ENCODE data around the gene PRR20B. TPM values are rescaled to one million over a fixed set of nuclear protein-coding genes. Genes with fewer than 3 reads are reported as not detected.
"Not testable (repeated sequence)": the region's sequence is repeated elsewhere in the genome, so short reads cannot be mapped to it uniquely, and the experiment has no call there.

PRR20B gene
- polyA plus RNA-seq (2011; rRNA removed) (not detected in 2 replicates), polyA minus RNA-seq (2011; rRNA and poly(A)+ RNA removed) (not detected in 2 replicates)

DNA sequence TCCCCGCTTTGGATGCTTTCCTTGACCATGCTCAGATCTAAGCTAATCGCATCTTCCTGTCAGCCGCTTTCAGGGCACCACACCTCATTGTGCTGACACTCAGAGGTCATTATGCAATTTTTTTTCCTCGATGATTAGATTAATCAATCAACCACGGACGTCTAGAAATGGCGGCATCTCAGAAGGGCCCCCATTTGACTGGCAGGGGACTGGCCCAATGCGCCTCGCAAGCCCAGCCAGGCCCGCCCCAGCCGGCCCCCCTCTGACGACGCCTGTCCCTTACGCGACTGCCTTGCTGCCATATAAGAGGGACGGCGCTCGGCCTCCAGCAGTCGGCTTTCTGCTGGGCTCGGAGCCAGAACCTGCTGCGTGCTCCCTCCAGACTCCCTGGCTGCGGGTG is at the start of gene PRR20B:
PRR20B (plus strand) TSS at position 301 of the 400 bp plus-strand sequence. CDS start 387 bp downstream, outside the sequence.
- H3K27me3 ChIP-seq (ENCODE audit: control insufficient read depth, insufficient read depth, low read length); H3K27ac ChIP-seq (ENCODE audit: low read depth, low read length); H3K9me3 ChIP-seq (ENCODE audit: control insufficient read depth, insufficient read depth, low read length); POLR2A ChIA-PET; DNase-seq (ENCODE audit: low read depth, low spot score); H3K4me3 ChIP-seq (ENCODE audit: low read depth, low read length); CTCF ChIA-PET: not testable (repeated sequence)

DNA sequence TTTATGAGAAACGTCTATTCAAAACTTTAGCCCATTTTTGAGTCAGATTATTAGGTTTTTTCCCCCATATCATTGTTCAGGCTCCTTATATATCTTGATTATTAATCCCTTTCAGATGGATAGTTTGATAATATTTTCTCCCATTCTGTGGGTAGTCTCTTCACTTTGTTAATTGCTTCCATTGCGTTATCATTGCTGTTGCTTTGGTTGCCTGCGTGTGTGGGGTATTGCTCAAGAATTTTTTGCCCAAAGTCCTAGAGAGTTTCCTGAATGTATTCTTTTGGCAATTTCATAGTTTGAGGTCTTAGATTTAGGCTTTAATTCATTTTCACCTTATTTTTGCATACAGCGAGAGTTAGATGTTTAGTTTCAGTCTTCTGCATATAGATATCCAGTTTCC is 32.3 kb upstream of the PRR20B start:
- H3K27me3 ChIP-seq (ENCODE audit: control insufficient read depth, insufficient read depth, low read length): no peaks in the 10 kb centered on the region
- TF ChIP-seq, protein P1, sequence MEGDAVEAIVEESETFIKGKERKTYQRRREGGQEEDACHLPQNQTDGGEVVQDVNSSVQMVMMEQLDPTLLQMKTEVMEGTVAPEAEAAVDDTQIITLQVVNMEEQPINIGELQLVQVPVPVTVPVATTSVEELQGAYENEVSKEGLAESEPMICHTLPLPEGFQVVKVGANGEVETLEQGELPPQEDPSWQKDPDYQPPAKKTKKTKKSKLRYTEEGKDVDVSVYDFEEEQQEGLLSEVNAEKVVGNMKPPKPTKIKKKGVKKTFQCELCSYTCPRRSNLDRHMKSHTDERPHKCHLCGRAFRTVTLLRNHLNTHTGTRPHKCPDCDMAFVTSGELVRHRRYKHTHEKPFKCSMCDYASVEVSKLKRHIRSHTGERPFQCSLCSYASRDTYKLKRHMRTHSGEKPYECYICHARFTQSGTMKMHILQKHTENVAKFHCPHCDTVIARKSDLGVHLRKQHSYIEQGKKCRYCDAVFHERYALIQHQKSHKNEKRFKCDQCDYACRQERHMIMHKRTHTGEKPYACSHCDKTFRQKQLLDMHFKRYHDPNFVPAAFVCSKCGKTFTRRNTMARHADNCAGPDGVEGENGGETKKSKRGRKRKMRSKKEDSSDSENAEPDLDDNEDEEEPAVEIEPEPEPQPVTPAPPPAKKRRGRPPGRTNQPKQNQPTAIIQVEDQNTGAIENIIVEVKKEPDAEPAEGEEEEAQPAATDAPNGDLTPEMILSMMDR (IDR thresholded peaks at IDR 0.05; ENCODE audit: low read depth, low read length): no peak
- no peak for DNase-seq (ENCODE audit: low read depth, low spot score)
- CTCF ChIA-PET: no interaction called here
- no peak overlapping the region for H3K27ac ChIP-seq (ENCODE audit: low read depth, low read length)
- POLR2A ChIA-PET: no interaction called here
- H3K4me3 ChIP-seq (ENCODE audit: low read depth, low read length): no peak overlapping the region
- H3K9me3 ChIP-seq (ENCODE audit: control insufficient read depth, insufficient read depth, low read length): peaks cover 17% of the 10 kb centered on the region

DNA sequence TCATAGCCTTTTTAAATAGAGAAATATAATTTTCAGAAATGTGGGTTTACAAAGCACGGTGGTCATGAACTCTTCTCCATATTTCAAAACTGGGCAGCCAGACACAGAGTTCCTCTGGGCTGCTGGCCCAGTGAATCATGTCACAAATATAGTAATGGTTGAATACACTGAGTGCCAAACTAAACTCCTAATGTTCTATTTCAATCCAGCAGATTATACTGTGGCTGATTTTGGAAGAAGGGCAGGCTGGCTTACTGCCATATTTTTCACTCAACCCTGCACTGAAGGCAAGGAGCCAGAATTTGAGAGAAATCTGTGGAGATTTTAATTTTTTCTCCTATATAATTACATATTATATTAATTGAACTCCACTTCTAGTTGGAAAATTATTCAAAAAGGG is 23.6 kb upstream of the PRR20B start:
- Histone ChIP-seq H3K27me3 (ENCODE audit: control insufficient read depth, insufficient read depth, low read length) (no peaks in the 10 kb centered on the region), H3K27ac (ENCODE audit: low read depth, low read length) (no peak overlapping the region), H3K4me3 (ENCODE audit: low read depth, low read length) (no peak overlapping the region), H3K9me3 (ENCODE audit: control insufficient read depth, insufficient read depth, low read length) (peaks cover 12% of the 10 kb centered on the region; the same call in 1 of the 2 replicates)
- TF ChIP-seq, protein P1 (IDR thresholded peaks at IDR 0.05; ENCODE audit: low read depth, low read length): no peak
- DNase-seq (ENCODE audit: low read depth, low spot score): no peak
- CTCF ChIA-PET: no interaction called here
- POLR2A ChIA-PET: no interaction called here

DNA sequence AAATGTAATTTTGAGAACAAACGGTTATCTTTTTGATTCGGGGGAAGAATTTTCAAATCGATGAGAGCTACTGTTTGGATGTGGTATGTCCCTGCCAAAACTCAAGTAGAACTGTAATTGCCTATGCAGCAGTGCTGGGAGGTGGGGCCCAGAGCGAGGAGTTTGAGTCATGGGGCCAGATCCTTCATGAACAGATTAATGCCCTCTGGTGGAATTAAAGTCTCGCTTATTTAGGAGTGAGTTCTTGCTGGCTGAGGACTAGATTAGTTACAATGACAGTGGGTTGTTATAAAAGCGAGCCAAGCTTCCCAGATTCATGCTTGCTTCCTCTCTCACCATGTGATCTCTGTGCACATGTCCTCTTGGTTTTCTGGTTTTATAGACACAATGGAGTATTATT is 18.4 kb upstream of the PRR20B start:
- POLR2A ChIA-PET: no interaction called here
- H3K27ac ChIP-seq (ENCODE audit: low read depth, low read length): no peak overlapping the region
- peaks cover 7% of the 10 kb centered on the region for H3K9me3 ChIP-seq (ENCODE audit: control insufficient read depth, insufficient read depth, low read length)
- CTCF ChIA-PET: no interaction called here
- TF ChIP-seq, protein P1 (IDR thresholded peaks at IDR 0.05; ENCODE audit: low read depth, low read length): no peak
- no peaks in the 10 kb centered on the region for H3K27me3 ChIP-seq (ENCODE audit: control insufficient read depth, insufficient read depth, low read length)
- H3K4me3 ChIP-seq (ENCODE audit: low read depth, low read length): no peak overlapping the region
- DNase-seq (ENCODE audit: low read depth, low spot score): no peak

DNA sequence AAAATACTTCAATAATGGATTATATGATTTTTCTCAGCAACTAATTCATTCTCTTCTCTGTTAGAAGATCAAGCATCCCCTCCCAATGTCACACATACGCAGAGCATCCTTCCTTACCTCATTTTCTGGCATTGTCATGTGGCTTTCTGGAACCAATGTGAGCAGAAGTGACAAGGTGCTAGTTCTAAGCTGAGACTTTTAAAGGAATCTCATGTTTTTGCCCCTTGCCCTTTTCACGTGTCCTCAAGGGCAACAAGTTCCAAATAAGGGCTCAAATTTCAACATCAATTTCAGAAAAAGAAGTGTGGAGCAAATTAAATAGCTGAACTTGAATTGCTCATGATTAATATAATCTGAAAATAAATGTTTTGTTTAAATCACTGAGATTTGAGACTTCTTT is 11.2 kb upstream of the PRR20B start:
- POLR2A ChIA-PET: no interaction called here
- no peak overlapping the region for H3K4me3 ChIP-seq (ENCODE audit: low read depth, low read length)
- TF ChIP-seq, protein P1 (IDR thresholded peaks at IDR 0.05; ENCODE audit: low read depth, low read length): no peak
- peaks cover 6% of the 10 kb centered on the region; the same call in 1 of the 2 replicates for H3K9me3 ChIP-seq (ENCODE audit: control insufficient read depth, insufficient read depth, low read length)
- CTCF ChIA-PET: no interaction called here
- H3K27ac ChIP-seq (ENCODE audit: low read depth, low read length): no peak overlapping the region
- DNase-seq (ENCODE audit: low read depth, low spot score): no peak
- no peaks in the 10 kb centered on the region for H3K27me3 ChIP-seq (ENCODE audit: control insufficient read depth, insufficient read depth, low read length)

DNA sequence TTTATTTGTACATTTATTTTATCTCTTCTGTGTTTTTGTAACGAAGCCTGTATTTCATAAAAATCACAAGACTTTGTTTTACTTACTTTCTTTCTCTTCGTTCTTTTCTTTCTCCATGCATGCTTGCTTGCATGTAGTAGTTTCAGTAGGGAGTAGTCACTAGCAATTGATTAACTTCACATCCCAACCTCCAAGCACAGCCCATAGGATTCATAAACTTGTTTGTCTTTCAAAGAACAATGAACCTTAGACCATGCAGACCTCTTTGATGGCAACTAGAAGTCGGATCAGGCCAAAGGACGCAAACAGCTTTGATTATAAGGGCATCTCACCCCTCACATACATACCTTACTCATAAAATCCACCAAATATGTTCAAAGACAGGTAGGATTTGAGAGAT is 9.7 kb upstream of the PRR20B start:
- Histone ChIP-seq H3K27me3 (ENCODE audit: control insufficient read depth, insufficient read depth, low read length) (no peaks in the 10 kb centered on the region), H3K27ac (ENCODE audit: low read depth, low read length) (no peak overlapping the region), H3K4me3 (ENCODE audit: low read depth, low read length) (no peak overlapping the region), H3K9me3 (ENCODE audit: control insufficient read depth, insufficient read depth, low read length) (peaks cover 6% of the 10 kb centered on the region; the same call in 1 of the 2 replicates)
- TF ChIP-seq, protein P1 (IDR thresholded peaks at IDR 0.05; ENCODE audit: low read depth, low read length): no peak
- ChIA-PET CTCF (no interaction called here), POLR2A (no interaction called here)
- DNase-seq (ENCODE audit: low read depth, low spot score): no peak
